Measurements from ENCODE around the gene MCOLN1. TPM values are rescaled to one million over a fixed set of nuclear protein-coding genes. Genes with fewer than 3 reads are reported as not detected.
A peak's percentile ranks its signal among the peaks of the same experiment; 100 is the strongest.

Gene MCOLN1
- total RNA-seq, 1 donor from 2014 or later, result 16.5 TPM

GRCh38 chr19:7478173-7478842 is 44.1 kb upstream of the MCOLN1 start:
- no peak for DNase-seq (ENCODE audit: low spot score, unreplicated experiment)
- no peaks in the 10 kb centered on the region for H3K36me3 Mint-ChIP-seq (ENCODE audit: insufficient read depth)
- peaks cover 6% of the 10 kb centered on the region for H3K4me1 Mint-ChIP-seq (ENCODE audit: low read depth)
- H3K9me3 Mint-ChIP-seq (ENCODE audit: low read depth), result no peaks in the 10 kb centered on the region
- no peak overlapping the region for H3K4me3 Mint-ChIP-seq (ENCODE audit: low read depth)
- H3K27me3 Mint-ChIP-seq, result peaks cover 3% of the 10 kb centered on the region
- no peak overlapping the region for H3K27ac Mint-ChIP-seq
- TF ChIP-seq CTCF (IDR thresholded peaks at IDR 0.05; ENCODE audit: unreplicated experiment), result no peak

DNA sequence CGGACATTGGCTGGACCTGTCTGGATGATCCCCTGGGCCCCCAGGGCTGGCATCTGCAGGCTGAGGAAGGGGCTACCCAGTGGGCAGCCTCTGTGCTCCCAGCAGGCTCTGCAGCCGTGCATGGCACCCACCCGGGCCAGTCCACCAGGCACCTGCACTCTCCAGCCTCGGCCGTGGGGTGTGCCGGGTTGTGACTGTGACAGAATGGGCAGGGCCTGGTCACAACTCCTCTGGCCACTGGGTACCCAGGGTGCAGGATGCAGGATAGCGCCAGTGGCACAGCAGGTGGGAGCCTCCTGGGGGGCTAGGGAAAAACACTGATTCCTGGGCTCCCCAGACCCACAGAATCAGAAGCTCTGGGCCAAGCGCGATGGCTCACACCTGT is 43.6 kb upstream of the MCOLN1 start:
- Mint-ChIP-seq H3K27ac (no peak overlapping the region), H3K27me3 (peaks cover 7% of the 10 kb centered on the region), H3K36me3 (ENCODE audit: insufficient read depth) (no peaks in the 10 kb centered on the region), H3K9me3 (ENCODE audit: low read depth) (no peaks in the 10 kb centered on the region), H3K4me3 (ENCODE audit: low read depth) (no peak overlapping the region), H3K4me1 (ENCODE audit: low read depth) (peaks cover 6% of the 10 kb centered on the region)
- no peak for DNase-seq (ENCODE audit: low spot score, unreplicated experiment)
- TF ChIP-seq CTCF (IDR thresholded peaks at IDR 0.05; ENCODE audit: unreplicated experiment), result no peak

- H3K4me1 Mint-ChIP-seq (ENCODE audit: low read depth), result peaks cover 6% of the 10 kb centered on the region
- H3K27ac Mint-ChIP-seq, result peak overlapping the region; percentile 89
- H3K27me3 Mint-ChIP-seq, result peaks cover 7% of the 10 kb centered on the region
- no peak for TF ChIP-seq CTCF (IDR thresholded peaks at IDR 0.05; ENCODE audit: unreplicated experiment)
- no peak overlapping the region for H3K4me3 Mint-ChIP-seq (ENCODE audit: low read depth)
- no peak for DNase-seq (ENCODE audit: low spot score, unreplicated experiment)
- no peaks in the 10 kb centered on the region for H3K9me3 Mint-ChIP-seq (ENCODE audit: low read depth)
- H3K36me3 Mint-ChIP-seq (ENCODE audit: insufficient read depth), result no peaks in the 10 kb centered on the region
These were observed 42.0 kb upstream of the MCOLN1 start for GRCh38 chr19:7480222-7480969.

DNA sequence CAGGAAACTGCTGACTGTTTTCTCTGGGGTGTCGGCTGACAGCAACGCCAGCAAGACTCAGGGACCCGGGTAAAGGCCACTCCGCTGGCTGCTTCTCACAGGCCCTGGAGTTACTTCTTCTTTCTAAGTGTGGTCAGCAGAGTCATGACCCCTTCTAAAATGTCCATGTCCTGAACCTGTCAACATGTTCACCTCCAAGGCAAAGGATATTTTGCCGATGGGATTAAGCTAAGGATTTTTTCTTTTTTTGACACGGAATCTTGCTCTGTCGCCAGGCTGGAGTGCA is 41.5 kb upstream of the MCOLN1 start:
- Mint-ChIP-seq H3K4me3 (ENCODE audit: low read depth) (no peak overlapping the region), H3K9me3 (ENCODE audit: low read depth) (no peaks in the 10 kb centered on the region), H3K4me1 (ENCODE audit: low read depth) (peaks cover 6% of the 10 kb centered on the region), H3K36me3 (ENCODE audit: insufficient read depth) (no peaks in the 10 kb centered on the region), H3K27ac (peak overlapping the region; percentile 89), H3K27me3 (peaks cover 7% of the 10 kb centered on the region)
- no peak for TF ChIP-seq CTCF (IDR thresholded peaks at IDR 0.05; ENCODE audit: unreplicated experiment)
- no peak for DNase-seq (ENCODE audit: low spot score, unreplicated experiment)

DNA sequence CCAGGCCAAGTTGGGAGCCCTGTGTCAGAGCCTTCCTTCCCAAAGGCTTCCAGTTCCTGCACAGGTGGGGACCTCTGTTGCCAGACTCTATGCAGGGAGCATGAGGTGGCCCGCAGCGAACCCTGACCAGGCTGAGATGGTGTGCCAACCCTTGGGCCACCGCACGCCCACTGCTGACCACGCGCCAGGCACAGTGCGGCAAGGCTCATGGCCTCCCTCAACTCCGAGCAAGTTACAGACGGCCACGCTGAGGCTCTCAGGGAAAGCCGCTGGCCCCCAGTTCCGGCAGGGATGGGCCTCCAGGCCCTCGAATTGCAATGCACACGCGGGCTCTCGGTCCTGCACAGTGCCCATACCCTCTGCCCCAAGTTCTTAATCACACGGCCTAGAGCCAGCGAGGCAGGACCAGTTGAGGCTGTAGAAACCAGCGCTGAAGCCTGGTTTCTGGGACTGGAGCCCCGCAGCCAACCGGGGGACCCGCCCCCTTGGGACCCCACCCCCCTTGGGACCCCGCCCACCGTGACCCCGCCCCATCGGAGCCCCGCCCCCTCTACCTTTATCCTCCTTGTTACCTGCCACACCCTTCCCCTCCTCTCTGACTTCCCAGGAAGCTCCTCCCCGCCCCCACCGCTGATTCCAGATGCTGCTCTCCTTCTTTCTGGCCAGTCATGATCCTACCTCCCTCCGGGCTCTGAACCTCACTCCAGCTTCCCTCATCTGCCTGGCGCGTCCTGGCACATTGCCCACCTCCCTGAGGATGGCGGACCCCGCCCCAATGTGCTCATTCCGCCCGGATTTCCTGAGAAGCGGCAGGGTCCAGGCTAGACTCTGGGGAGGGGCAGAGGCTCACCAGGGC is 39.6 kb upstream of the MCOLN1 start:
- no peaks in the 10 kb centered on the region for H3K36me3 Mint-ChIP-seq (ENCODE audit: insufficient read depth)
- no peak overlapping the region for H3K4me3 Mint-ChIP-seq (ENCODE audit: low read depth)
- H3K4me1 Mint-ChIP-seq (ENCODE audit: low read depth), result peaks cover 6% of the 10 kb centered on the region
- no peak for TF ChIP-seq CTCF (IDR thresholded peaks at IDR 0.05; ENCODE audit: unreplicated experiment)
- H3K27ac Mint-ChIP-seq, result no peak overlapping the region
- H3K9me3 Mint-ChIP-seq (ENCODE audit: low read depth), result no peaks in the 10 kb centered on the region
- no peak for DNase-seq (ENCODE audit: low spot score, unreplicated experiment)
- H3K27me3 Mint-ChIP-seq, result peaks cover 7% of the 10 kb centered on the region

Data from progenitor cell of endocrine pancreas (in vitro differentiated cells).